H9 (cell line): Measurements from ENCODE around the gene GRHPR. TPM values are rescaled to one million over a fixed set of nuclear protein-coding genes. Genes with fewer than 3 reads are reported as not detected.

Experiments
- DNase-seq: peaks from one replicate; pipeline ENCODE4 v3.0.0-alpha.2; 2017
- H2AFZ ChIP-seq: one replicate; pipeline ENCODE4 v1.6.1; 2013; ENCODE audit warnings: mild to moderate bottlenecking, low read length, control low read depth, moderate library complexity
- H2AK5ac ChIP-seq: 2 replicates; pipeline ENCODE4 v1.6.1; 2013; ENCODE audit warnings: low read length, control low read depth, mixed read lengths; ENCODE audit not compliant: insufficient read length
- H2BK120ac ChIP-seq: one replicate; pipeline ENCODE4 v1.6.1; 2013; ENCODE audit warnings: low read depth, mild to moderate bottlenecking, low read length, control low read depth, inconsistent platforms; ENCODE audit not compliant: poor library complexity, severe bottlenecking
- H2BK12ac ChIP-seq: 2 replicates; pipeline ENCODE4 v1.6.1; 2013; ENCODE audit warnings: low read length, control low read depth, mixed read lengths, low read depth; ENCODE audit not compliant: insufficient read length
- H2BK15ac ChIP-seq: 2 replicates; pipeline ENCODE4 v1.6.1; 2013; ENCODE audit warnings: low read depth, low read length, control low read depth
- H2BK20ac ChIP-seq: one replicate; pipeline ENCODE4 v1.6.1; 2013; ENCODE audit warnings: low read depth, mild to moderate bottlenecking, low read length, control low read depth, inconsistent platforms; ENCODE audit not compliant: poor library complexity, severe bottlenecking
- H2BK5ac ChIP-seq: 2 replicates; pipeline ENCODE4 v1.6.1; 2013; ENCODE audit warnings: low read length, control low read depth, mixed read lengths; ENCODE audit not compliant: insufficient read length
- H3K14ac ChIP-seq: 2 replicates; pipeline ENCODE4 v1.6.1; 2013; ENCODE audit warnings: low read length, control low read depth; ENCODE audit not compliant: insufficient read depth
- H3K18ac ChIP-seq: 2 replicates; pipeline ENCODE4 v1.6.1; 2013; ENCODE audit warnings: low read depth, mild to moderate bottlenecking, mixed read lengths, low read length, control low read depth; ENCODE audit not compliant: insufficient read length
- H3K23ac ChIP-seq: 2 replicates; pipeline ENCODE4 v1.6.1; 2013; ENCODE audit warnings: low read length, control low read depth, mixed read lengths, low read depth; ENCODE audit not compliant: insufficient read length
- H3K23me2 ChIP-seq: 2 replicates; pipeline ENCODE4 v1.6.1; 2013; ENCODE audit warnings: low read depth, mild to moderate bottlenecking, mixed read lengths, low read length, control low read depth; ENCODE audit not compliant: insufficient read length, poor library complexity, severe bottlenecking
- H3K27ac ChIP-seq: 2 replicates; pipeline ENCODE4 v1.5.1; 2013; ENCODE audit warnings: low read length, control low read depth, mixed read lengths, low read depth; ENCODE audit not compliant: insufficient read length
- H3K27me3 ChIP-seq: 2 replicates; pipeline ENCODE4 v1.6.1; 2013; ENCODE audit warnings: low read length, control low read depth, inconsistent platforms; ENCODE audit not compliant: insufficient read depth
- H3K4ac ChIP-seq: 2 replicates; pipeline ENCODE4 v1.6.1; 2013; ENCODE audit warnings: low read depth, mild to moderate bottlenecking, control low read depth, inconsistent platforms, low read length, moderate library complexity
- H3K4me1 ChIP-seq: 2 replicates; pipeline ENCODE4 v1.6.1; 2013; ENCODE audit warnings: low read length, control low read depth, inconsistent platforms; ENCODE audit not compliant: insufficient read depth
- H3K4me2 ChIP-seq: 2 replicates; pipeline ENCODE4 v1.6.1; 2013; ENCODE audit warnings: low read length, control low read depth, mixed read lengths; ENCODE audit not compliant: insufficient read length, insufficient read depth
- H3K56ac ChIP-seq: 2 replicates; pipeline ENCODE4 v1.6.1; 2013; ENCODE audit warnings: low read depth, mild to moderate bottlenecking, mixed read lengths, low read length, control low read depth; ENCODE audit not compliant: insufficient read length
- H3K79me1 ChIP-seq: 2 replicates; pipeline ENCODE4 v1.6.1; 2013; ENCODE audit warnings: low read depth, mild to moderate bottlenecking, moderate library complexity, low read length, control low read depth, inconsistent platforms; ENCODE audit not compliant: insufficient read depth, poor library complexity, severe bottlenecking
- H3K79me2 ChIP-seq: 2 replicates; pipeline ENCODE4 v1.6.1; 2013; ENCODE audit warnings: low read length, control low read depth, inconsistent platforms; ENCODE audit not compliant: insufficient read depth
- H3K9ac ChIP-seq: 2 replicates; pipeline ENCODE4 v1.6.1; 2013; ENCODE audit warnings: low read length, control low read depth, mixed read lengths; ENCODE audit not compliant: insufficient read length; ENCODE audit errors: extremely low read depth
- H3K9me3 ChIP-seq: one replicate; pipeline ENCODE4 v1.6.1; 2013; ENCODE audit warnings: low read depth, low read length, inconsistent platforms; ENCODE audit not compliant: control insufficient read depth
- H3T11ph ChIP-seq: one replicate; pipeline ENCODE4 v1.6.1; 2013; ENCODE audit warnings: mild to moderate bottlenecking, low read length, control low read depth, inconsistent platforms
- H4K20me1 ChIP-seq: one replicate; pipeline ENCODE4 v1.6.1; 2013; ENCODE audit not compliant: control insufficient read depth, insufficient read length, insufficient read depth
- H4K5ac ChIP-seq: 2 replicates; pipeline ENCODE4 v1.6.1; 2013; ENCODE audit warnings: low read depth, mild to moderate bottlenecking, mixed read lengths, low read length, control low read depth; ENCODE audit not compliant: insufficient read length
- H4K8ac ChIP-seq: replicated peaks from 2 replicates; pipeline ENCODE4 v1.6.1; 2013; ENCODE audit warnings: low read length, control low read depth, mixed read lengths, low read depth; ENCODE audit not compliant: insufficient read length
- H4K91ac ChIP-seq: 2 replicates; pipeline ENCODE4 v1.6.1; 2013; ENCODE audit warnings: low read depth, mild to moderate bottlenecking, moderate library complexity, mixed read lengths, low read length, control low read depth; ENCODE audit not compliant: insufficient read length
- H3K27ac Mint-ChIP-seq, 3 experiments: 2 replicates in 2 of 3; 3 replicates in 1 of 3; pipeline ENCODE4 v1.8.0; 2020 to 2021; ENCODE audit warnings: mixed read lengths in 3 of 3, mild to moderate bottlenecking in 1 of 3, moderate library complexity in 1 of 3
- H3K27me3 Mint-ChIP-seq: 2 replicates; pipeline ENCODE4 v1.8.0; 2021; ENCODE audit warnings: low read depth, mild to moderate bottlenecking, moderate library complexity, mixed read lengths
- H3K36me3 Mint-ChIP-seq, 3 experiments: 2 replicates in 2 of 3; 3 replicates in 1 of 3; pipeline ENCODE4 v1.8.0; 2020 to 2021; ENCODE audit warnings: low read depth in 3 of 3, mixed read lengths in 3 of 3; ENCODE audit not compliant: insufficient read depth in 1 of 3
- H3K4me1 Mint-ChIP-seq, 2 experiments: 2 replicates each; pipeline ENCODE4 v1.8.0; 2020; ENCODE audit warnings: mixed read lengths in 2 of 2
- H3K4me3 Mint-ChIP-seq, 2 experiments: 2 replicates in 1 of 2; 3 replicates in 1 of 2; pipeline ENCODE4 v1.8.0; 2020 to 2021; ENCODE audit warnings: mild to moderate bottlenecking in 2 of 2, mixed read lengths in 2 of 2, moderate library complexity in 1 of 2
- H3K9me3 Mint-ChIP-seq, 2 experiments: 2 replicates in 1 of 2; 3 replicates in 1 of 2; pipeline ENCODE4 v1.8.0; 2020; ENCODE audit warnings: mild to moderate bottlenecking in 2 of 2, mixed read lengths in 2 of 2, moderate library complexity in 1 of 2
- CTCF ChIP-seq: fragments of 200-600 bp; sonication (generic); conservative IDR thresholded peaks from 3 replicates; pipeline ENCODE4 v1.8.0; 2021; ENCODE audit warnings: antibody characterized with exemption, mild to moderate bottlenecking
- WGBS: extraction: QIAGEN DNeasy Blood & Tissue Kit; methylation state at CpG from one replicate; pipeline ENCODE4 v1.1.7; 2013; ENCODE audit warnings: missing lambda C conversion rate, low lambda C conversion rate, mixed read lengths; ENCODE audit not compliant: insufficient read length; ENCODE audit errors: extremely low coverage; 5-methylcytosine and 5-hydroxymethylcytosine counted together
- total RNA-seq: library from RNA; stranded (reverse); gene quantifications from 2 replicates; pipeline ENCODE4 v1.2.1, GENCODE V29; 2021

The GRHPR gene
- total RNA-seq, 1 experiment from 2014 or later: 97.9 TPM

- H2BK5ac ChIP-seq: no peak overlapping the region
- no peak overlapping the region for H3K56ac ChIP-seq
- H2BK120ac ChIP-seq: no peak overlapping the region
- no peak overlapping the region for H3T11ph ChIP-seq
- no peaks in the 10 kb centered on the region for H3K23me2 ChIP-seq
- Mint-ChIP-seq H3K36me3 (peaks cover 20 to 44% (median 38%) of the 10 kb centered on the region in 3 experiments; a peak in 6 of 7 replicates), H3K4me1 (peaks cover 4 to 13% of the 10 kb centered on the region in 2 experiments), H3K27me3 (no peaks in the 10 kb centered on the region; the same call in 1 of the 2 replicates), H3K27ac (peak overlapping the region in 1 of 3 experiments; percentile 66; a peak in 1 of 7 replicates), H3K9me3 (no peaks in the 10 kb centered on the region), H3K4me3 (no peak overlapping the region)
- peaks cover 2% of the 10 kb centered on the region for H3K79me2 ChIP-seq
- no peaks in the 10 kb centered on the region for H3K4me1 ChIP-seq
- WGBS: no CpG with 5 or more reads among the region's 2 CpGs
- H3K23ac ChIP-seq: no peak overlapping the region
- H3K4me2 ChIP-seq: no peak overlapping the region
- no peak overlapping the region for H4K91ac ChIP-seq
- H3K27me3 ChIP-seq: no peaks in the 10 kb centered on the region
- H4K20me1 ChIP-seq: no peaks in the 10 kb centered on the region
- no peak overlapping the region for H4K8ac ChIP-seq
- no peak overlapping the region for H2AK5ac ChIP-seq
- H2AFZ ChIP-seq: no peak overlapping the region
- DNase-seq: no peak
- H3K18ac ChIP-seq: no peak overlapping the region
- peaks cover 22% of the 10 kb centered on the region for H3K79me1 ChIP-seq
- H3K4ac ChIP-seq: no peak overlapping the region
- H2BK20ac ChIP-seq: no peak overlapping the region
- H2BK12ac ChIP-seq: no peak overlapping the region
- H3K27ac ChIP-seq: no peak overlapping the region
- H3K9ac ChIP-seq: no peak overlapping the region
- H2BK15ac ChIP-seq: no peak overlapping the region
- no peak for TF ChIP-seq CTCF
- H3K9me3 ChIP-seq: no peaks in the 10 kb centered on the region
- no peak overlapping the region for H3K14ac ChIP-seq
- no peak overlapping the region for H4K5ac ChIP-seq
Observed at GRCh38 chr9:37444890-37445289, 22.4 kb downstream of the GRHPR start.
